DOHH2 (cell line): ENCODE data around the gene CLIC4.
"Not testable (repeated sequence)": the region's sequence is repeated elsewhere in the genome, so short reads cannot be mapped to it uniquely, and the experiment has no call there.

Source experiments
- H3F3A ChIP-seq: fragments of 200-600 bp; sonication (generic), shearing (Covaris generic); 2 replicates; pipeline ENCODE4 v1.6.0; 2016; ENCODE audit warnings: antibody characterized with exemption, mild to moderate bottlenecking; ENCODE audit not compliant: control insufficient read depth, insufficient read depth
- H3K27ac ChIP-seq: fragments of 200-600 bp; sonication (generic); 2 replicates; pipeline ENCODE4 v1.5.1; 2014; ENCODE audit warnings: low read depth, mild to moderate bottlenecking, low read length, moderate library complexity
- H3K27me3 ChIP-seq: fragments of 200-600 bp; sonication (generic); 2 replicates; pipeline ENCODE4 v1.6.1; 2014; ENCODE audit warnings: mild to moderate bottlenecking, low read length, mixed read lengths; ENCODE audit not compliant: control insufficient read depth
- H3K36me3 ChIP-seq: fragments of 200-600 bp; sonication (generic); 2 replicates; pipeline ENCODE4 v1.6.1; 2014; ENCODE audit warnings: mild to moderate bottlenecking, low read length, moderate library complexity, mixed read lengths; ENCODE audit not compliant: control insufficient read depth
- H3K4me1 ChIP-seq: fragments of 200-600 bp; sonication (generic); 2 replicates; pipeline ENCODE4 v1.6.1; 2014; ENCODE audit warnings: mild to moderate bottlenecking, low read length, mixed read lengths; ENCODE audit not compliant: control insufficient read depth
- H3K4me2 ChIP-seq: fragments of 200-600 bp; sonication (generic); 2 replicates; pipeline ENCODE4 v1.6.0; 2014; ENCODE audit warnings: mild to moderate bottlenecking, low read length, moderate library complexity
- H3K4me3 ChIP-seq: fragments of 200-600 bp; sonication (generic); 2 replicates; pipeline ENCODE4 v1.5.1; 2014; ENCODE audit warnings: mild to moderate bottlenecking, low read length, mixed read lengths
- H3K79me2 ChIP-seq: fragments of 200-600 bp; sonication (generic); 2 replicates; pipeline ENCODE4 v1.6.1; 2014; ENCODE audit warnings: mild to moderate bottlenecking, low read length, mixed read lengths; ENCODE audit not compliant: control insufficient read depth
- H3K9me2 ChIP-seq: fragments of 200-600 bp; sonication (generic); replicated peaks from 2 replicates; pipeline ENCODE4 v1.6.1; 2014; ENCODE audit warnings: mild to moderate bottlenecking, low read length, mixed read lengths; ENCODE audit not compliant: control insufficient read depth
- H3K9me3 ChIP-seq: fragments of 200-600 bp; sonication (generic); 2 replicates; pipeline ENCODE4 v1.6.1; 2014; ENCODE audit warnings: antibody characterized with exemption, low read length, mixed read lengths; ENCODE audit not compliant: control insufficient read depth, insufficient read depth
- H4K20me1 ChIP-seq: fragments of 200-600 bp; sonication (generic); 2 replicates; pipeline ENCODE4 v1.6.0; 2014; ENCODE audit warnings: low read depth, mild to moderate bottlenecking, antibody characterized with exemption, low read length, moderate library complexity; ENCODE audit not compliant: control insufficient read depth, insufficient read depth
- CTCF ChIP-seq: fragments of 200-600 bp; sonication (generic); IDR thresholded peaks from one replicate; pipeline ENCODE4 v1.5.1; 2014; ENCODE audit warnings: antibody characterized with exemption, mild to moderate bottlenecking, low read depth, low read length; ENCODE audit not compliant: poor library complexity, severe bottlenecking
- EZH2phosphoT487 ChIP-seq: fragments of 200-600 bp; sonication (generic); IDR thresholded peaks from 2 replicates; pipeline ENCODE4 v1.6.1; 2017; ENCODE audit warnings: borderline replicate concordance, mild to moderate bottlenecking, antibody characterized with exemption, low read length, moderate library complexity, mixed read lengths

The CLIC4 gene

DNA sequence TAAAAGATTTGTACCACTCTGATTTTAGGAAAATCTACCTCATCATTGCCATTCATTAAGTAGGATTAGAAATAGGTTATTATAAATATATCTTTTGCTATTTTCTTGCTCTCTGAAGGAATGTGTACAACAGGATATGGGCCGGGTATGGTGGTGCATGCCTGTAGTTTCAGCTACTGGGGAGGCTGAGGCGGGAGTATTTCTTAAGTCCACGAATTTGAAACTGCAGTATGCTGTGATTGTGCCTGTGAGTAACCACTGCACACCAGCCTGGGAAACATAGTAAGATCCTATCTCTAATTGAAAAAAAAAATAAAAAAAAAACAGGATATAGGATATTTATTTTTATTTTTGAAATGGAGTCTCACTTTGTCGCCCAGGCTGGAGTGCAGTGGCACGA, 50.0 kb downstream of the CLIC4 start:
- Histone ChIP-seq H3K4me2 (no peak overlapping the region), H3K4me3 (no peak overlapping the region), H3K9me3 (no peaks in the 10 kb centered on the region), H3F3A (peaks cover 13% of the 10 kb centered on the region), H3K27me3 (no peaks in the 10 kb centered on the region), H3K79me2 (peaks cover 71% of the 10 kb centered on the region), H3K9me2 (no peaks in the 10 kb centered on the region), H3K36me3 (peaks cover 11% of the 10 kb centered on the region), H3K27ac (no peak overlapping the region), H4K20me1 (no peaks in the 10 kb centered on the region), H3K4me1 (peaks cover 14% of the 10 kb centered on the region)
- TF ChIP-seq EZH2phosphoT487: no peak
- TF ChIP-seq CTCF: no peak

DNA sequence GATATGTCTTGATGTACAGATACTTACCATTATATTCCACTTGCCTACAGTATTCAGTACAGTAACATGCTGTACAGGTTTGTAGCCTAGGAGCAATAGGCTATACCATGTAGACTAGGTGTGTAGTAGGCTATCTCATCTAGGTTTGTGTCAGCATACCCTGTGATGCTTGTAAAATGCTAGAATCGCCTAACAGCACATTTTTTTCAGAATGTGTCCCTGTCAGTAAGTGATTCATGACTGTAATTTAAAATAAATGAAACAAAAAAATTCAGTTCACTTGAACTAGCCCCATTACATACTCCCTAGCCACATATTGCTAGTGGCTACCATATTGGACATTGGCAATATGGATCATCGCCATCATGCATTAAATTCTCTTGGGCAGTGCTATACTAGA, 51.3 kb downstream of the CLIC4 start:
- Histone ChIP-seq H4K20me1 (no peaks in the 10 kb centered on the region), H3K4me3 (no peak overlapping the region), H3K27ac (no peak overlapping the region), H3K79me2 (peaks cover 64% of the 10 kb centered on the region), H3K4me2 (no peak overlapping the region), H3K4me1 (peaks cover 22% of the 10 kb centered on the region), H3K36me3 (peaks cover 14% of the 10 kb centered on the region), H3K9me3 (no peaks in the 10 kb centered on the region), H3K9me2 (no peaks in the 10 kb centered on the region), H3K27me3 (no peaks in the 10 kb centered on the region), H3F3A (peaks cover 13% of the 10 kb centered on the region)
- TF ChIP-seq EZH2phosphoT487: no peak

DNA sequence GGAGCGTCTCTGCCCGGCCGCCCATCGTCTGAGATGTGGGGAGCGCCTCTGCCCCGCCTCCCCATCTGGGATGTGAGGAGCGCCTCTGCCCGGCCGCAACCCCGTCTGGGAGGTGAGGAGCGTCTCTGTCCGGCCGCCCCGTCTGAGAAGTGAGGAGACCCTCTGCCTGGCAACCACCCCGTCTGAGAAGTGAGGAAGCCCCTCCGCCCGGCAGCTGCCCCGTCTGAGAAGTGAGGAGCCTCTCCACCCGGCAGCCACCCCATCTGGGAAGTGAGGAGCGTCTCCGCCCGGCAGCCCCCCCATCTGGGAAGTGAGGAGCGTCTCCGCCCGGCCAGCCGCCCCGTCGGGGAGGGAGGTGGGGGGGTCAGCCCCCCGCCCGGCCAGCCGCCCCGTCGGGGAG, 54.0 kb downstream of the CLIC4 start:
- H3K9me3 ChIP-seq, H3K4me2 ChIP-seq, H4K20me1 ChIP-seq, H3K9me2 ChIP-seq, H3K27me3 ChIP-seq, H3K27ac ChIP-seq, H3K4me3 ChIP-seq: not testable (repeated sequence)
- Histone ChIP-seq H3K79me2 (peaks cover 65% of the 10 kb centered on the region), H3K36me3 (peaks cover 20% of the 10 kb centered on the region), H3K4me1 (peaks cover 33% of the 10 kb centered on the region), H3F3A (peaks cover 11% of the 10 kb centered on the region)

- H3K36me3 ChIP-seq: peaks cover 27% of the 10 kb centered on the region
- no peaks in the 10 kb centered on the region for H4K20me1 ChIP-seq
- no peaks in the 10 kb centered on the region for H3K27me3 ChIP-seq
- peaks cover 11% of the 10 kb centered on the region; the same call in 1 of the 2 replicates for H3F3A ChIP-seq
- peak overlapping the region; percentile 32 for H3K4me2 ChIP-seq
- no peak for TF ChIP-seq EZH2phosphoT487
- TF ChIP-seq CTCF: no peak
- peak overlapping the region; percentile 33 for H3K27ac ChIP-seq
- no peaks in the 10 kb centered on the region for H3K9me3 ChIP-seq
- H3K4me3 ChIP-seq: 0 out of 2 replicates have a peak overlapping the region, but pooled peaks have one; percentile 2
- H3K9me2 ChIP-seq: no peaks in the 10 kb centered on the region
- H3K4me1 ChIP-seq: peaks cover 49% of the 10 kb centered on the region
- peaks cover 63% of the 10 kb centered on the region for H3K79me2 ChIP-seq
These were observed 55.9 kb downstream of the CLIC4 start for GRCh38 chr1:24801176-24801575.
